ENCODE data around the gene STK32B.

The STK32B gene

GRCh38 chr4:5114950-5115349, 63.7 kb downstream of the STK32B start:
- Histone ChIP-seq H3K36me3 (ENCODE audit: control insufficient read depth, insufficient read depth, low read length) (no peaks in the 10 kb centered on the region), H3K9ac (ENCODE audit: low read depth, low read length) (no peak overlapping the region), H3K4me1 (ENCODE audit: control insufficient read depth, insufficient read depth, low read length) (peaks cover 4% of the 10 kb centered on the region)

GRCh38 chr4:5118091-5118786, 67.0 kb downstream of the STK32B start:
- H3K9ac ChIP-seq (ENCODE audit: low read depth, low read length): no peak overlapping the region

More at GRCh38 chr4:5114950-5115349, 63.7 kb downstream of the STK32B start:
- H3K4me3 ChIP-seq (ENCODE audit: low read depth, low read length): no peak overlapping the region
- no peaks in the 10 kb centered on the region for H3K27me3 ChIP-seq (ENCODE audit: control insufficient read depth, insufficient read depth, low read length)
- H3K9me3 ChIP-seq (ENCODE audit: control insufficient read depth, insufficient read depth, low read length): no peaks in the 10 kb centered on the region

GRCh38 chr4:5118994-5119835, 67.9 kb downstream of the STK32B start:
- no peaks in the 10 kb centered on the region for H3K27me3 ChIP-seq (ENCODE audit: control insufficient read depth, insufficient read depth, low read length)
- H3K4me3 ChIP-seq (ENCODE audit: low read depth, low read length): no peak overlapping the region
- H3K4me1 ChIP-seq (ENCODE audit: control insufficient read depth, insufficient read depth, low read length): no peaks in the 10 kb centered on the region
- no peak overlapping the region for H3K9ac ChIP-seq (ENCODE audit: low read depth, low read length)
- no peaks in the 10 kb centered on the region for H3K36me3 ChIP-seq (ENCODE audit: control insufficient read depth, insufficient read depth, low read length)
- no peaks in the 10 kb centered on the region for H3K9me3 ChIP-seq (ENCODE audit: control insufficient read depth, insufficient read depth, low read length)

More at GRCh38 chr4:5118091-5118786, 67.0 kb downstream of the STK32B start:
- H3K36me3 ChIP-seq (ENCODE audit: control insufficient read depth, insufficient read depth, low read length): no peaks in the 10 kb centered on the region
- H3K4me3 ChIP-seq (ENCODE audit: low read depth, low read length): no peak overlapping the region
- H3K9me3 ChIP-seq (ENCODE audit: control insufficient read depth, insufficient read depth, low read length): no peaks in the 10 kb centered on the region
- H3K27me3 ChIP-seq (ENCODE audit: control insufficient read depth, insufficient read depth, low read length): no peaks in the 10 kb centered on the region
- no peaks in the 10 kb centered on the region for H3K4me1 ChIP-seq (ENCODE audit: control insufficient read depth, insufficient read depth, low read length)

- Histone ChIP-seq H3K9me3 (ENCODE audit: control insufficient read depth, insufficient read depth, low read length) (no peaks in the 10 kb centered on the region), H3K36me3 (ENCODE audit: control insufficient read depth, insufficient read depth, low read length) (no peaks in the 10 kb centered on the region), H3K4me3 (ENCODE audit: low read depth, low read length) (no peak overlapping the region), H3K4me1 (ENCODE audit: control insufficient read depth, insufficient read depth, low read length) (no peaks in the 10 kb centered on the region), H3K27me3 (ENCODE audit: control insufficient read depth, insufficient read depth, low read length) (no peaks in the 10 kb centered on the region), H3K9ac (ENCODE audit: low read depth, low read length) (no peak overlapping the region)
Observed at GRCh38 chr4:5120067-5120466, 68.8 kb downstream of the STK32B start.

GRCh38 chr4:5120468-5120867, 69.2 kb downstream of the STK32B start:
- H3K9me3 ChIP-seq (ENCODE audit: control insufficient read depth, insufficient read depth, low read length): no peaks in the 10 kb centered on the region
- no peaks in the 10 kb centered on the region for H3K27me3 ChIP-seq (ENCODE audit: control insufficient read depth, insufficient read depth, low read length)
- no peaks in the 10 kb centered on the region for H3K36me3 ChIP-seq (ENCODE audit: control insufficient read depth, insufficient read depth, low read length)
- no peak overlapping the region for H3K9ac ChIP-seq (ENCODE audit: low read depth, low read length)
- no peaks in the 10 kb centered on the region for H3K4me1 ChIP-seq (ENCODE audit: control insufficient read depth, insufficient read depth, low read length)
- no peak overlapping the region for H3K4me3 ChIP-seq (ENCODE audit: low read depth, low read length)

- Histone ChIP-seq H3K9me3 (ENCODE audit: control insufficient read depth, insufficient read depth, low read length) (no peaks in the 10 kb centered on the region), H3K27me3 (ENCODE audit: control insufficient read depth, insufficient read depth, low read length) (no peaks in the 10 kb centered on the region), H3K4me1 (ENCODE audit: control insufficient read depth, insufficient read depth, low read length) (no peaks in the 10 kb centered on the region), H3K36me3 (ENCODE audit: control insufficient read depth, insufficient read depth, low read length) (no peaks in the 10 kb centered on the region), H3K9ac (ENCODE audit: low read depth, low read length) (no peak overlapping the region), H3K4me3 (ENCODE audit: low read depth, low read length) (no peak overlapping the region)
Observed at GRCh38 chr4:5122114-5122513, 70.8 kb downstream of the STK32B start.

- no peak overlapping the region for H3K4me3 ChIP-seq (ENCODE audit: low read depth, low read length)
- no peak overlapping the region for H3K9ac ChIP-seq (ENCODE audit: low read depth, low read length)
- no peaks in the 10 kb centered on the region for H3K4me1 ChIP-seq (ENCODE audit: control insufficient read depth, insufficient read depth, low read length)
- H3K36me3 ChIP-seq (ENCODE audit: control insufficient read depth, insufficient read depth, low read length): no peaks in the 10 kb centered on the region
- no peaks in the 10 kb centered on the region for H3K9me3 ChIP-seq (ENCODE audit: control insufficient read depth, insufficient read depth, low read length)
- no peaks in the 10 kb centered on the region for H3K27me3 ChIP-seq (ENCODE audit: control insufficient read depth, insufficient read depth, low read length)
Observed at GRCh38 chr4:5124876-5125275, 73.6 kb downstream of the STK32B start.

GRCh38 chr4:5125321-5125720, 74.0 kb downstream of the STK32B start:
- no peaks in the 10 kb centered on the region for H3K4me1 ChIP-seq (ENCODE audit: control insufficient read depth, insufficient read depth, low read length)
- no peak overlapping the region for H3K4me3 ChIP-seq (ENCODE audit: low read depth, low read length)
- no peaks in the 10 kb centered on the region for H3K36me3 ChIP-seq (ENCODE audit: control insufficient read depth, insufficient read depth, low read length)
- H3K9ac ChIP-seq (ENCODE audit: low read depth, low read length): no peak overlapping the region
- H3K9me3 ChIP-seq (ENCODE audit: control insufficient read depth, insufficient read depth, low read length): no peaks in the 10 kb centered on the region
- no peaks in the 10 kb centered on the region for H3K27me3 ChIP-seq (ENCODE audit: control insufficient read depth, insufficient read depth, low read length)

- Histone ChIP-seq H3K36me3 (ENCODE audit: control insufficient read depth, insufficient read depth, low read length) (no peaks in the 10 kb centered on the region), H3K4me3 (ENCODE audit: low read depth, low read length) (no peak overlapping the region), H3K4me1 (ENCODE audit: control insufficient read depth, insufficient read depth, low read length) (no peaks in the 10 kb centered on the region), H3K9me3 (ENCODE audit: control insufficient read depth, insufficient read depth, low read length) (no peaks in the 10 kb centered on the region), H3K9ac (ENCODE audit: low read depth, low read length) (no peak overlapping the region), H3K27me3 (ENCODE audit: control insufficient read depth, insufficient read depth, low read length) (no peaks in the 10 kb centered on the region)
Observed at GRCh38 chr4:5126231-5126630, 75.0 kb downstream of the STK32B start.

- H3K4me1 ChIP-seq (ENCODE audit: control insufficient read depth, insufficient read depth, low read length): no peaks in the 10 kb centered on the region
Observed at GRCh38 chr4:5126857-5127256, 75.6 kb downstream of the STK32B start.

GRCh38 chr4:5127556-5127955, 76.3 kb downstream of the STK32B start:
- Histone ChIP-seq H3K4me3 (ENCODE audit: low read depth, low read length) (no peak overlapping the region), H3K36me3 (ENCODE audit: control insufficient read depth, insufficient read depth, low read length) (no peaks in the 10 kb centered on the region), H3K4me1 (ENCODE audit: control insufficient read depth, insufficient read depth, low read length) (no peaks in the 10 kb centered on the region), H3K9me3 (ENCODE audit: control insufficient read depth, insufficient read depth, low read length) (no peaks in the 10 kb centered on the region), H3K9ac (ENCODE audit: low read depth, low read length) (no peak overlapping the region), H3K27me3 (ENCODE audit: control insufficient read depth, insufficient read depth, low read length) (no peaks in the 10 kb centered on the region)

More at GRCh38 chr4:5126857-5127256, 75.6 kb downstream of the STK32B start:
- H3K27me3 ChIP-seq (ENCODE audit: control insufficient read depth, insufficient read depth, low read length): no peaks in the 10 kb centered on the region
- no peaks in the 10 kb centered on the region for H3K9me3 ChIP-seq (ENCODE audit: control insufficient read depth, insufficient read depth, low read length)
- H3K9ac ChIP-seq (ENCODE audit: low read depth, low read length): no peak overlapping the region
- H3K36me3 ChIP-seq (ENCODE audit: control insufficient read depth, insufficient read depth, low read length): no peaks in the 10 kb centered on the region
- no peak overlapping the region for H3K4me3 ChIP-seq (ENCODE audit: low read depth, low read length)

GRCh38 chr4:5128569-5128968, 77.3 kb downstream of the STK32B start:
- Histone ChIP-seq H3K4me1 (ENCODE audit: control insufficient read depth, insufficient read depth, low read length) (no peaks in the 10 kb centered on the region), H3K9me3 (ENCODE audit: control insufficient read depth, insufficient read depth, low read length) (no peaks in the 10 kb centered on the region), H3K36me3 (ENCODE audit: control insufficient read depth, insufficient read depth, low read length) (no peaks in the 10 kb centered on the region), H3K27me3 (ENCODE audit: control insufficient read depth, insufficient read depth, low read length) (no peaks in the 10 kb centered on the region), H3K4me3 (ENCODE audit: low read depth, low read length) (no peak overlapping the region), H3K9ac (ENCODE audit: low read depth, low read length) (no peak overlapping the region)

Data from iPS-15b (cell line).